GM19239 (cell line): ENCODE data around the gene CD44.

Experiments
- DNase-seq: peaks from one replicate; pipeline ENCODE4 v3.0.0; 2011; ENCODE audit warnings: low spot score; ENCODE audit not compliant: insufficient read length
- FAIRE-seq: peaks from 2 replicates; lab custom pipeline; 2011; peaks lifted over from hg19 to GRCh38; lab: Jason Lieb, UNC

CD44 gene

DNA sequence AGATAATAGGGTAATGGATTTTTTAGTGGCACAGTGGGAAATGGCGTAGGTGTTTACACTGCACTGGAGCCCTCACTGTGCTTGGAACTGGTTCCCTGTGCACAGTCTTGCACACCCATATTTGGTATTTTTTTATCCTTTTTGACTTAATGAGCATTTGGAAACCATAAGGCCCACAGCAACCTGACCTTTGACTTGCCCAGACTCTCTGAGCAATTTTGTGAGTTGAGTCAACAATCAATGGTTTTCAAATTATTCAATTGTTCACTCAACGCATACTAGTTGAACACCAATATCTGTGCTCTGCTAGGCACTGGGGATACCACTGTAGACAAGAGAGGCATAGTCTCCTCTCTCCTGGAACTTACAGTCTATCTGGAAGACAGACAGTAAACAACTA lies 14.3 kb downstream of the CD44 start:
- no peak for DNase-seq
- no peak for FAIRE-seq

DNA sequence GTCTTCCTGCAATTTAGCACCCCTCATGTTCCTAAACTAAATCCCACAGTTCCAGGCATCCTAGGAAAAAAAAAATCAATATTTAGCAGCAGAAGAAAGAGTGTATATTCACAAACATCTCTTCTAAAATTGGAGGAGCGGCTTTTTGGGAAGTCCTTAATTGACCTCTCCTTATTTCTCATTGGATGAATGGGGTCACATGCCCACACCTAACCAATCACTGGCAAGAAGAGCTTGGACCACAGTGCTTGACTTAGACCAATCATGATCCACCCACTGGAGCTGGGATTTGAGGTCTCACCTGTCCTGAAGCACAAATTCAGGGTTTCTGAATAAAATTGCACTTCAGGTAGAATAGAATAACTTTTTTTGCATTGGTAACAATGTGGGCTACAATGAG lies 16.0 kb downstream of the CD44 start:
- no peak for DNase-seq
- FAIRE-seq: no peak

DNA sequence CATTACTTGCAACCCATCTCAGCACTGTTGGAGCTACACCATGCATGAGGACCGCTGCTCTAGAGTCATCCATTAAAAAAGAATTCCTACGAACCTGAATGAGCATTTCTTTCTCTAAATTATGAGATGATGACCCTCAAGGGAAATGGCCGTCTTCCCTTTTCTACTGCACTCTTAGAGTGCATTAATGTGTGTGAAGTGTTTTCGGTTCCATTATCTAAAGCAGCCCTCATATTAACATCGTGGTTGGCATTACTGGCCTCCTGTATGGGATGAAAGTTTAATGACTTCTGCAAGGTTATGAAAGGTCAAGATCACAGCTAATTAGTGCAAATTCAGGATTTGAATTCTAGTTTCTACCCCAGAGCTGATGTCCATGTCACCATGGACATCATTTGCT lies 16.7 kb downstream of the CD44 start:
- no peak for DNase-seq
- FAIRE-seq: no peak

DNA sequence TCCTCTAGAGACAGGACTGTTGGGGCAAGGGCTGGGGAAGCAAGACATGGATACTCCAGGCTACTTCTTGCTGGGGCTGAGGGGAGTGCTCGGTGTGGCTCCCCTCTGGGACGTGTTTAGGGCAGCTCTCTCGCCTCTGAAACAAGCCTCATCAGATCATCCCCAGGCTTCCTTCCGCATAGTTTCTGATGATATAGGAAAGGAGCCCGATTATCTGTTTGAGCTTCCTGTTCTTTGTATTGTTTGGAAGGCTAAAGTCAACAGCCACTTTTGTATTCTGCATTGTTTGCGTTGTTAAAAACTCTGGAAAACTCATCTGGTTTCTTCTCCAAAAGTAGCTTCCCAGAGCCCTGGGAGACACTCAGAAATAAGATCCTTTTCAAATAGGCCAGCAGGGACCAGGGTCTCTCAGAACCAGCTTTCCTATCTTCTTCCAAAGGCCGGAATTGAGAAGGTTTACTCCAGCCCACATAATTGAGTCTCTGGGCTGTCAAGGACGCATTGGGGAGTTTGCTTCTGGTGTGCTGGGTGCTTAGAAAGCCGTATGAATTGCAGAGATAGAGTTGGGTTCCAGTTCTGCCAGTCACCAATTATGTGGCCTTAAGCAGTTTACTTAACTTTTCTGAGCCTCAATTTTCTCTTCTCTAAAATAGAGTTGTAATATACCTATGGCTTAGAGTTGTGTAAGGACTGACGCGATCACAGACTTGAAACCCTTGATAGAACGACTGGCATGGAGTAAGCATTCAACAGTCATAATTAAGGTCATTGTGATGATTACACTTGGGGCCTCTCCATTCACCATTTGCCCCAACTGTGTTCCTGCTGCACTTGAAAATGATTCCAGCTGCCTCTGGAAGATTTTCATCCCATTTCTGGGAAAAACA lies 19.1 kb downstream of the CD44 start:
- no peak for FAIRE-seq
- DNase-seq: no peak

DNA sequence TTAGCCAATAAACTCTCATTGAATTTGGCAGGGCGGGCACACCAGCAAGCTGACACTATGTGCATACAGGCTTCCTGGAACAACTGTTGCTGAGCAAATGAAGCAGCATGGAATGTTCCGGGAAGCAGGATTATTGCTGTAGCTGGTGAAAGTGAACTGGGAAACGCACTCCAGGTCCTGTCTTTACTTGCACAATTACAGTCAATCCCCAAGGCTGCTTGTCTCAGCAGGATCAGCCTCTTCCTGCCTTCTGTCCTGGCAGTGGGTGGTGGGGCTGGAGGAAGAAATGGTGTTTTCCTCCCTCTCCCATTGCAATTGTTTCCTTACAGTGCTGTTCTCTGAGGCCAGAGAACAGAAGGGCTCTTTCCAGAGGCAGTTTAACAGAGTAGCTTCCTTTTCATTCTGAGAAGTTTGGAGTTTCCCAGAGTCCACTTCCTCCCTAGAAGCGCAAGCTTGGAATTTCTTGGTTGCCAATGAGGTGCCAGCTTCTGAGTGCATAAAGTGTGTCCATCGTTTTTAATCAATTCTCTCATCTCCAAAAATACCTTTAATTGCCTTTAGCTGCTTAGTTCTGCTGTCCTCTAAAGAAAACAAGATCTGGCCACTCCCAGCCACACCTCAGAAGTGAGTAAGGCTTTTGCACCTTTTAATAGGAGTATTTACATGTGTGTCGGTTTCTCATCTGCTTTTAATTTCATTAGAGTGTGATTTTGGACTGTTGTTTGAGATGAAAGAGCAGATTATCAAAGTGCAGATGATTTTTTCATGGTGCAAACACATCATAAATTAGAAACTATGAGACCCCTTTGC lies 19.9 kb downstream of the CD44 start:
- FAIRE-seq (no peak), DNase-seq (no peak)

DNA sequence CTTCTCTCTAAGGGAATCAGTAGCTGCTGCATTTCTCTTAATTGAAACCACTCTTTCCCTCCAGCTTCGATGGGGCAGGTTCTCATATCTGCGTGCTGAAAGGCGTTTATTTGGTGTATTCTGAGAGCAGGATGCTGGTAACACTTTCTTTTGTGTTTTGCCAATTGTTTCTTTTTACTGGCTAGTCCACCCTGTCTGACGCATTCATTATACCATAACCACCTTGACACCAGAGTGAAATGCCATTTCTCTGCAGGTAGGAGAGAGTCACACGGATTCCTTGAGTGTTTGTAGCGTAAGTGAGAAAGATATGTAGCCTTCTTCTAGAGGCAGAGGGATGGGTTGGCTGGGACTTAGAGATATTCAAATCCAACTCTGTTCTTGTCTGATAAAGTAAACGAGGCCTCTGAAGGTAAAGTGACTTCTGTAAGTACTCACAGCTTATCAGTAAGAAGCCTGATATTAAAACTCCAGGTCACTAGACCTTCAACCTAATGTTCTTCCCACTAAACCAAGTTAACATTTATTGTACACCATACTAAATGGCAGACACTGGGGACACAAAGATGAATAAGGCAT lies 21.4 kb downstream of the CD44 start:
- FAIRE-seq: no peak
- DNase-seq: no peak

GRCh38 chr11:35160902-35161597 lies 22.1 kb downstream of the CD44 start:
- FAIRE-seq (peak; percentile 8), DNase-seq (no peak)

GRCh38 chr11:35162745-35163144 lies 23.8 kb downstream of the CD44 start:
- no peak for DNase-seq
- FAIRE-seq: peak; percentile 81

DNA sequence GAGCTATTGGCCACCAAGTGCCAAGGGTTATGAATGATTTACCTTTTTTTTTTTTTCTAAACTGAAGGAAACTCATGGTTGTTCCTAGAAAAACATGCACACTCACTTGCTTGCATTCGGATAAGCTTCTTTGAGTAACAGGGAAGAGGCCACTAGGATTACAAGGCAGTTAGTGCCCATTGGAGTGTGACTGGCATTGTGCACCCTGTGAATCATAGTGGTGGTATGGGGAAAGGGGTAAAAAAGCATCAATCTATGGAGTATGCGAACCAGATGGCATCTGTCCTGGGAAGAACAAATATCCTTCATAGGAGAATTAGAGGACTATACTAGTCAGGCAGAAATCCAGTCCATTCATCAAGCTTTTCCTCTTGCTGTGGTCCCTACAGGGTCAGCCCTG lies 24.2 kb downstream of the CD44 start:
- FAIRE-seq: peak; percentile 28
- DNase-seq: no peak

- FAIRE-seq: peak; percentile 96
- DNase-seq: no peak
Measured at GRCh38 chr11:35163702-35164496, 24.9 kb downstream of the CD44 start.

GRCh38 chr11:35165030-35165422 lies 26.1 kb downstream of the CD44 start:
- DNase-seq (no peak), FAIRE-seq (no peak)

DNA sequence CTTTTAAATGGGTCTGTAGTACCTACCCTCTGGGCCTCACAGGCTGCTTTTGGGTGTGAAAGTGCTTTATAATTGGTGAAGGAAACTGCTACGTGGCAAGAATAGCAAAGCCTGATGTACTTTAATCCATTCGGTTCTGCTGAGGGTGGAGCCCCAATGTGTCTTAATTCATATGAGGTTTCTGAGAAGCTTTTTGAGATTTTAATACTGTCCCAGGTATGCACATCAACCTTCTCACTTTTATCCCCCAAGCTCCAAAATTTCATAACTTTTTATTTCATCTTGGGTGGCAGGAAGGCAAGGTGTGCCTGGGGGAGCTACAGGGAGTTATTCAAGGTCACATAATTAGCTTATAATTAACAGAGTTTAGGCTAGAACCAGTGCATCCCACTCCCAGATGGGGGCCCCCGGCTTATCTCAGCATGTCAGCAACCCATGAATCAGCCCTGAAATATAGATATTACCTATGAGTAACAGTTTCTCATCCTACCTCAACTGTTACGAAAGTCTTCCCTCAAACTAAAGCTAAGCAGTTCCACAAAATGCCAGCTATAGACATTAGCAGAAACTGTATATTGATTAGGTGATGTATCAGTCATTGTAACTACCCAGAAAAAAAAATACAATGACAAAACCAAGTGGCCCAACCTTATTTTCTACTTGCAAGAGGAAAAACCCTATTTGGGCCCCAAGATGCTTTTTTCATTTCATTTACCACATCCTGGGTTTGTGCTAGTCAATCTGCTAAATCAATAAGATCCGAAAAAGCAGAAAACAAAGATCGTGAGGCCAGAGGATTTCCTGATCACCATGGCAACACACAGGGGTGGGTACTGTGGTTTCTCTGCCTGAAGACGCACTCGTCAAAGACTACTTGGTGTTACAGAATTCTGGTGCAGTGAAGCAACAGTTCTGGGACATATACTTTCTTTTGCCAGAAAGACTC lies 26.7 kb downstream of the CD44 start:
- FAIRE-seq: peak; percentile 99
- peak; percentile 58 for DNase-seq

GRCh38 chr11:35166369-35167360 lies 27.7 kb downstream of the CD44 start:
- DNase-seq (no peak), FAIRE-seq (no peak)

- no peak for FAIRE-seq
- no peak for DNase-seq
Measured at GRCh38 chr11:35167426-35167954, 28.5 kb downstream of the CD44 start.

DNA sequence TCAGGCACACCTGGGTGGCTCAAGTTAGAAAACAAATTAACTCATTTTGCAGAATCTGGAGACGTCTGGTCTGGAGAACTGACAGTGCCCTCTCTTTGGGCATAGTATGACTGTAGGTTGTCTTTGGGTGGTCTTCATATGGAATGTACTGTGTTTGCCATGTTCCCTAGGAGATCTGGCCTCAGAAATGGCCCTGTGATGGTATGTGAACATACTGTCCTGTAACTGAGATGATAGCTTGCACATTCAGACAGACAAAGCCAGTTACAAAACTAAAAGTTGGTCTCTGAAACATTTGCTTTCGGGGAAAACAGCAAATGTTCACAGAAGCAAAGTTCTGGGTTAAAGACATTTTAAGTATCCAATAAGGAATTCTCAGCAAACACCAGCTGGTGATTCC lies 29.7 kb downstream of the CD44 start:
- FAIRE-seq: no peak
- DNase-seq: no peak

DNA sequence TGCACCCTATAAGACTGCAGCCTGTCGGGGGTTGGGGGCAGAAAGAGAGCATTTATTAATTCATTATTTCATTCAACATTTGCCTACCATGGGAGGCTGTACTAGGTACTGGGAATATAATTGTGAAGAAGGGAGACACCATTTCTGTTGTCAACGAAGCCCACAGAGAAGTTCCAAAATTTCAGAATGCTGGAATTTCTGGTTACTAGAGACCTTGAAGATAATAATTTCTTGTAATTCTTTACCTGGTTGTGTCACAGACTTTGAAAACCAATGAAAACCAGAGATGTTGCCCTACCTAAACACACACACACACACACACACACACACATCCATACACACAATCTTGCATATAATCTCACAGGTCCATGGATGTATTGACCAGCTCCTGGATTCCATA lies 30.1 kb downstream of the CD44 start:
- no peak for FAIRE-seq
- no peak for DNase-seq

GRCh38 chr11:35169754-35170153 lies 30.8 kb downstream of the CD44 start:
- FAIRE-seq: no peak
- no peak for DNase-seq
